ENCODE measurements around the gene SCN10A. TPM values are rescaled to one million over a fixed set of nuclear protein-coding genes. Genes with fewer than 3 reads are reported as not detected.

The SCN10A gene
- total RNA-seq, 4 donors from 2014 or later = not detected

DNA sequence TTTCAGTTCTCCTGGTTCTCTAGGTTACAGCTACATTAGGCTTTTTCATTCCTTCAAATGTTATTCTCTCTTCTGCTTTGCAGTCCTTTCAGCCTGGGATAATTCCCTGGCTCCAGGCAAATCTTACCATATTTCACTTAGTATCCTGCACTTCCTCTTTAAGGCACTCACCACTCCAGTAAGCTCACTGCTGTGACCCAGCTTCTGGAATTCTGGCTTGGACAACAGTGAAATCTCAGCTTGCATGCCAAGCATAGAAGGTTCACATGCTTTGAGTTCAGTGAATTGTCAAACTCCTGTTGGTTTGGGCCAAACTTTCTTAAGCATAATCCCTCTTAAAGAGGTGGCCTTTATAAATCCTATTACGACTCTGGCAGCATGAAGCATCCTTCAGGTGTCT lies 69.4 kb downstream of the SCN10A start:
- DNase-seq = no peak
- no peak overlapping the region for H3K27ac ChIP-seq

DNA sequence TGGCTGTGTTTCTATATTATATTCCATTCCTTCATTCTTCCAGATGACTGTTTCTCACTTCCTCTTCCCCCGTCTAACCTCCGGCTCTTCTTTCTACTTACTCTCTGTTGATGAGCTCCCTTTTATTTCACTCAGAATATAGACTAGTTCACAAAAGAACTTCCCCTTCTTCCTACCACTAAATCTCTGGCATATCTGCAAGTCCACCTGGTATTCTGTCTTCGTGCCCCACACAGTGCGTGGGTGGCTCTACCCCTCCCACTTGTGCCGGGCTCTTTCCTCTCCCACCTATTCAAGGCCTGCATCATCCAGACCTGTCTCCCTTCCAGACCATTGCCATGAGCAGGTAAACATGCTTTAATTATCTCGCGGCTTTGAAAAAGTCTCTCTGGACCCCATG lies 73.0 kb downstream of the SCN10A start:
- Histone ChIP-seq H3K4me3 (no peak overlapping the region), H3K27me3 (no peaks in the 10 kb centered on the region), H3K27ac (no peak overlapping the region), H3K9me3 (no peaks in the 10 kb centered on the region), H3K36me3 (no peaks in the 10 kb centered on the region), H3K4me1 (no peaks in the 10 kb centered on the region)
- TF ChIP-seq CTCF (IDR thresholded peaks at IDR 0.05) (no peak), POLR2A (IDR thresholded peaks at IDR 0.05) (no peak)
- DNase-seq = no peak

More for the DNA sequence above, 69.4 kb downstream of the SCN10A start:
- Histone ChIP-seq H3K36me3 (no peaks in the 10 kb centered on the region), H3K4me3 (no peak overlapping the region), H3K9me3 (no peaks in the 10 kb centered on the region), H3K4me1 (no peaks in the 10 kb centered on the region), H3K27me3 (no peaks in the 10 kb centered on the region)
- TF ChIP-seq CTCF (IDR thresholded peaks at IDR 0.05) = no peak
- no peak for TF ChIP-seq POLR2A (IDR thresholded peaks at IDR 0.05)

DNA sequence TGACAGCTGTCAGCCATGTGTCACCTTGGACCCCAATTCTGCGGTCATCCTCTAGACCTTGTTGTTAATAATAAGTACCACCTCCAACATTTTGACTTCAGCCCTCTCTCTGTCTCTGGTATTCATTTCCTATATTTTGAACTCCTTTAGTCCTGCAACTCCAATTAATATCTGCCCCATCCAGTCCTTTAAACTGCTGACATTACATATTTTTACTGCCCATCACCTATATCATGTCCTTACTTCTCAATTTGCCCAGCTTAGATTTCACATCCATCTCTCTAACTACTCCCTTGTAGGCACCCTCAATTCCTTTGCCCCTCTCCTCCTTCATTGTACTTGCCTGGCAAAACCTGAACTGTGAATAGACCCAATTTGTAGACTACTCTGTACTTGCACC lies 73.5 kb downstream of the SCN10A start:
- no peak for TF ChIP-seq CTCF (IDR thresholded peaks at IDR 0.05)
- no peak for TF ChIP-seq POLR2A (IDR thresholded peaks at IDR 0.05)
- Histone ChIP-seq H3K27ac (no peak overlapping the region), H3K27me3 (no peaks in the 10 kb centered on the region), H3K4me3 (no peak overlapping the region), H3K9me3 (no peaks in the 10 kb centered on the region), H3K36me3 (no peaks in the 10 kb centered on the region), H3K4me1 (no peaks in the 10 kb centered on the region)
- no peak for DNase-seq

- Histone ChIP-seq H3K4me1 (no peaks in the 10 kb centered on the region), H3K27me3 (no peaks in the 10 kb centered on the region), H3K4me3 (no peak overlapping the region), H3K9me3 (no peaks in the 10 kb centered on the region), H3K27ac (no peak overlapping the region), H3K36me3 (no peaks in the 10 kb centered on the region)
- no peak for TF ChIP-seq CTCF (IDR thresholded peaks at IDR 0.05)
- no peak for TF ChIP-seq POLR2A (IDR thresholded peaks at IDR 0.05)
- no peak for DNase-seq
These were observed 75.5 kb downstream of the SCN10A start for GRCh38 chr3:38740537-38740936.

DNA sequence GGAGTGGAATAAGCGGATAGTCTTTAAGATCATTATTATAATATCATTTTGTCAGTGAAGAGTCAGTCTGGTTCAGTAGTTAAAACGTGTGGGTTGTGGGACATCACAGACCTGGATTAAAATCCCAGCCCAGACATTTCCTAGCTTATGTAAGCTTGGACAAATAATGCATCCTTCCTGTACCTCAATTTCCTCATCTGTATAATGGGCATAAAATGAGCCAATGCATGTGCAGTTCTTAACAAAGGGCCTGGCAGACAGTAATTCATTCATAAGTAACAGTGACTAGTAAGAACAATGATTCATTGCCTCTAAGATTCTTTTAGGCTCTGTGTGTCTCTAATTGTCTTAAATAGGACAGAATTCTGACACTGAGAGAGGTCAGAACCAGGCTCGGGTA lies 76.1 kb downstream of the SCN10A start:
- Histone ChIP-seq H3K9me3 (no peaks in the 10 kb centered on the region), H3K4me1 (no peaks in the 10 kb centered on the region), H3K27ac (no peak overlapping the region), H3K27me3 (no peaks in the 10 kb centered on the region), H3K36me3 (no peaks in the 10 kb centered on the region), H3K4me3 (no peak overlapping the region)
- TF ChIP-seq CTCF (IDR thresholded peaks at IDR 0.05) (no peak), POLR2A (IDR thresholded peaks at IDR 0.05) (no peak)
- no peak for DNase-seq

DNA sequence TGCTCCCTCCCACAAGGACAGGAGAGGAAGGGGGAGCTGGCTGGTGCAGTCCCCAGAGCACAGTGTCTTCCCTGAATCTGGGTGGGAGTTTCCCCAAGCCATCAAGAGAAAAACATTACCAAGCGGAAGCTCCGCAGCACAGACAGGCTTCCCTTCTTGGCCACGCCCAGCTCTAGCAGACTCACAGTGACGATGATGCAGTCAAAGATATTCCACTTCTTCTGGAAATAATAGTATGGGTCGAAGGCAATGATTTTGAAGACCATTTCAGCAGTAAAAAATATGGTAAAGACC lies 76.7 kb downstream of the SCN10A start:
- H3K36me3 ChIP-seq = no peaks in the 10 kb centered on the region
- TF ChIP-seq CTCF (IDR thresholded peaks at IDR 0.05) (no peak), POLR2A (IDR thresholded peaks at IDR 0.05) (no peak)

More for the DNA sequence above, 76.7 kb downstream of the SCN10A start:
- Histone ChIP-seq H3K27me3 (no peaks in the 10 kb centered on the region), H3K27ac (no peak overlapping the region), H3K9me3 (no peaks in the 10 kb centered on the region), H3K4me3 (no peak overlapping the region), H3K4me1 (no peaks in the 10 kb centered on the region)
- DNase-seq = no peak

Data from Peyer's patch (tissue), 4 donors.